ENCODE data around the gene MEF2D.

The MEF2D gene

DNA sequence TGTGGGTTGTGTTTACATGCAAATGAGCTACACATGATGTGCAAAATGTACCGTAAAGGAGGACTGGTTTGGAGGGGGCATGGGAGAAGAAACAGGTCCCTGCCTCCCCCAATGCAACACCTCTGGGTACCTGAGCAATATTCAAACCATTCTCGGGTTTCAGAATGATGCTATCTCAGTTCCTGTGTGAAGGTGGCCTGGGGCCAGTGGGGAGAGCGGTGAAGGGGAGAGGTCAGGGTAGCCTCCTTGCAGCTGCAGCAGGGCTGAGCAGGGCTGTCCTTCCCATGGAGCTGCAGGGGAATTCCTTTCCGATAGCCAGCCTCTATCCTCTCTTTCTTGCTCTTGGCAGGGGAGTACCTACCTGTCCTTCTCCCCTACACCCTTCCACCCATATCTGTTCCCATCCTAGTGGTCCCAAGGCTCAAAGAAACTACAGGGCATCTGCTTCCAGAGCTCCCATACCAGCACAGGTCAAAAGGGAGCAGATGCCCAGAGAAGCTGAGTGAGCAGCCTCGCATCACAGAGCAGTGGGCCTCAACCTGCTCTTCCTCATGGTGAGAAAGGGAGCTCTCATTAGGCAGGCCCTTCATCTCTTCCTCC lies 11.9 kb downstream of the MEF2D start:
- TF ChIP-seq, protein P1, sequence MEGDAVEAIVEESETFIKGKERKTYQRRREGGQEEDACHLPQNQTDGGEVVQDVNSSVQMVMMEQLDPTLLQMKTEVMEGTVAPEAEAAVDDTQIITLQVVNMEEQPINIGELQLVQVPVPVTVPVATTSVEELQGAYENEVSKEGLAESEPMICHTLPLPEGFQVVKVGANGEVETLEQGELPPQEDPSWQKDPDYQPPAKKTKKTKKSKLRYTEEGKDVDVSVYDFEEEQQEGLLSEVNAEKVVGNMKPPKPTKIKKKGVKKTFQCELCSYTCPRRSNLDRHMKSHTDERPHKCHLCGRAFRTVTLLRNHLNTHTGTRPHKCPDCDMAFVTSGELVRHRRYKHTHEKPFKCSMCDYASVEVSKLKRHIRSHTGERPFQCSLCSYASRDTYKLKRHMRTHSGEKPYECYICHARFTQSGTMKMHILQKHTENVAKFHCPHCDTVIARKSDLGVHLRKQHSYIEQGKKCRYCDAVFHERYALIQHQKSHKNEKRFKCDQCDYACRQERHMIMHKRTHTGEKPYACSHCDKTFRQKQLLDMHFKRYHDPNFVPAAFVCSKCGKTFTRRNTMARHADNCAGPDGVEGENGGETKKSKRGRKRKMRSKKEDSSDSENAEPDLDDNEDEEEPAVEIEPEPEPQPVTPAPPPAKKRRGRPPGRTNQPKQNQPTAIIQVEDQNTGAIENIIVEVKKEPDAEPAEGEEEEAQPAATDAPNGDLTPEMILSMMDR (IDR thresholded peaks at IDR 0.05; ENCODE audit: insufficient read depth, missing control alignments), result no peak
- FAIRE-seq, result no peak
- no peak for DNase-seq (ENCODE audit: insufficient read length, low spot score)

DNA sequence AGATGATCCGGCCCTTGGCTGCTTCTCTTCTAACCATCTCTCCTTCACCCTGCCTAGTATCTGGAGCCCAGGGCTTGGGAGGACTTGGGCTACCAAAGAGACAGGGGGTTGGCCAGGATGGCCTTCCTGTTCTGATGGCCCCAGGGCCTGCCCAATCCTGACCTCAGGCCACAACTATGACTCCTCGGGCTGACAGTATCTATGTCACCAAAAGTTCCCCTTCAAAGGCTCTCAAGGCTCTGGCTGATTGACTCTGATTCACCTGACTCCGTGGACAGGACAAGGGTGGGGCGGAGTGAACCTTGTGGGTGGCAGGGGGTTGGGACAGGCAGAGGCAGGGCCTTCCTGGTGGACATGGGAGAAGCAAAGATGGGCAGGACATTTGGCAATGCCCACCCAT lies 12.7 kb downstream of the MEF2D start:
- TF ChIP-seq, protein P1 (IDR thresholded peaks at IDR 0.05; ENCODE audit: insufficient read depth, missing control alignments), result no peak
- DNase-seq (ENCODE audit: insufficient read length, low spot score), result no peak
- no peak for FAIRE-seq

DNA sequence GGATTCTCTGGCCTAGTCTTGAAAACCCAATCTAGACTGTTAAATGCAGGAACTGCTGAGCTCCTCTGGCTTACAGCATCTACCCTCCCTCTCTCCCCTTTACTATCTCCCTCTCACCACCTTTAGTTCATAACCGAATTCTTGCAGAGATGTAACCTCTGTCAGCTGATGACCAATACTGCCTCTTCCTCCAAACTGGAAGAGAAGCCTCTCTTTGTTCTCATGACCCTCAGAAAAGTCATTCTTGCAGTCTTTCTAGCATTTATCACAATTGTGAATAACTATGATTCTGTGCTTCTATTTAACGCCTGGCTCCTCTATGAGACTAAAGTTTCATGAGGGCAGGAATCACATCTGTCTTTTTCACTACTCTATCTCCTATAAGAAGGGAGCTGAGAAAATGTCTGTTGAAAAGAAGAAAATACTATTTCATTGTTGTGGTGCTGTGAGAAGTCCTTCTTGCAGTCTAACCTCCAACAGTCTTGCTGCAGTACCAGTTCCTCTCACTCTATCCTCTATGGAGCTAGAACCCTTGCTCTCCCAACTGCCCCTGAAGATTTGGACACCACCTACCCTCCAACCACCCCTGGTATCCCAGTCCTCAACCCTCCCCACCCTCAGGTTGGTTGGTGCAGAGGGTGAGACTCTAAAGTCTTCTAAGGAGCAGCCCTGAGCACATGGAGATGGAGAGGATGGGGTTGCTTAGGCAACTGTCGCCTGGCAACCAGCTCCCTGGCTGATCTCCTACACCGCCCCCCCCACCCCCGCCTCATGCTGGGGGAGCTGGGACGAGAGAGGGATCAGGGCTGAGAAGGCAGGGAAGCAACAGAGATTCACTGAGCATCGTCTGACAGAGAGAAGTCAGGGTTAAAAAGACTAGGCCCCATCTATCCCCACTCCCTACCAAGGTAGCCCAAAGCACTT lies 13.9 kb downstream of the MEF2D start:
- no peak for DNase-seq (ENCODE audit: insufficient read length, low spot score)
- TF ChIP-seq, protein P1 (IDR thresholded peaks at IDR 0.05; ENCODE audit: insufficient read depth, missing control alignments), result no peak
- FAIRE-seq, result no peak

DNA sequence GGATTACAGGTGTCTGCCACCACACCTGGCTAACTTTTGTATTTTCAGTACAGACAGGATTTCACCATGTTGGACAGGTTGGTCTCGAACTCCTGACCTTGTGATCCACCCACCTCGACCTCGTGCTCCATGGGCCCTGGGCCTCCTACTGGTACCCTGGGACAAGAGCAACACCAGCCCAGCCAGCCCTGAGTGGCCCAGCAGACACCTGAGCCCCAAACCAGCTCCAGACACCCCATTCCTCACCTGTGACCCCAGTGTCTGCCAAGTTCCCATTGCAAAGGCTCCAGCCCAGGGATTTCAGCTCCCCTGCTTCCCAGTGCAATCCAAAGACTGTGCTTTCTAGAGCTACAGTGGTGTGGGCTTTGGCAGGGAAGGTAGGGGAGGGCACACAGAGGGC lies 14.6 kb downstream of the MEF2D start:
- FAIRE-seq, result no peak
- no peak for DNase-seq (ENCODE audit: insufficient read length, low spot score)
- TF ChIP-seq, protein P1 (IDR thresholded peaks at IDR 0.05; ENCODE audit: insufficient read depth, missing control alignments), result no peak

DNA sequence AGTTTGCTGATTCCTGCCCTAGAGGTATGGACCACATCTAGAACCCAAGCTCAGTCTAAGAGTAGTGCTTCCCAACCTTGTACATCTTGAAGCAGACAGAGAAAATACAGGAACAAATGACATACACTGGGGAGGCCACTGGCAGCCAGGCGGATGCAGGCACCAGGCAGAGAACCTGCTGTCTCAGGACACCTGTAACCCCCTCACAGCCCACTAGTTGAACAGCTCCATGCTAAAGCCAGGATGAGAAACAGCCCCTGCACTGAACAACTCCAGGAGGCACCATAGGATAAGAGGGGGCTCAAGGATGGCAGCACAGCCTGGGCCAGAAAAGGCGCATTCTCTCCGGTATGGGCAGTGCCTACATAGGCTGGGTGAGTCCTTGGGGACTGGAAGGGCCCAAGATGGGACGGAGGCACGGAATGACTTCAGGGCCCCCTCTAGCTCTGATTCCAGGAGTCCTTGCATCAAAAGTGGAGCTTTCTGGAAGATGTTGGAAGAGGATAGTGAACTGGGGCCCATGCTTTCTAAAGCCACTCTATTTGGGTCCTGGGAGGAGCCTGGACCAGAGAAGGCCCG lies 16.0 kb downstream of the MEF2D start:
- DNase-seq (ENCODE audit: insufficient read length, low spot score), result no peak

DNA sequence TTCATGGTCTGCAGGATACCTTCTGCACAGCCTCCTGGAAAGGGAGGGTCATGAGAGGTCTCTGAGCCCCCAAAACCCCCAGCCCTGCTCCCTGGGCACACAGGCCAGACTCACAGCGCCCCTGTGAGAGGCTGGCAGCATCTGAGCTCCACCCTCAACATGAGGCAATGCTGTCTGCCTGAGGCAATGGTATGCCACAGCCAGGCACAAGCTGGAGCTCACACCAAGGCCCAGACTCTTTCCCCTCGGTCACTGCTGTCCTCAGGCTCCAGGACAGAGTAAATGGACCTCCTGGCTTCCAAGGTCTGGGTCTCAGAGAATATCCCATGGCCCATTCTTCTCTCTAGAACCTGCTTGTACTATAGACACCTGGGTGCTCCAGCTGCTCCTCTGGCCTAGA lies 17.2 kb downstream of the MEF2D start:
- TF ChIP-seq, protein P1 (IDR thresholded peaks at IDR 0.05; ENCODE audit: insufficient read depth, missing control alignments), result no peak
- no peak for FAIRE-seq
- DNase-seq (ENCODE audit: insufficient read length, low spot score), result no peak

More for the DNA sequence above, 16.0 kb downstream of the MEF2D start:
- FAIRE-seq, result no peak
- TF ChIP-seq, protein P1 (IDR thresholded peaks at IDR 0.05; ENCODE audit: insufficient read depth, missing control alignments), result no peak
